ENCODE measurements around the gene TAF1A.

The TAF1A gene

GRCh38 chr1:222594789-222595188 lies 5.1 kb upstream of the TAF1A start:
- no peak for DNase-seq

- no peak for DNase-seq
Observed at GRCh38 chr1:222592171-222592570, 2.4 kb upstream of the TAF1A start.

DNA sequence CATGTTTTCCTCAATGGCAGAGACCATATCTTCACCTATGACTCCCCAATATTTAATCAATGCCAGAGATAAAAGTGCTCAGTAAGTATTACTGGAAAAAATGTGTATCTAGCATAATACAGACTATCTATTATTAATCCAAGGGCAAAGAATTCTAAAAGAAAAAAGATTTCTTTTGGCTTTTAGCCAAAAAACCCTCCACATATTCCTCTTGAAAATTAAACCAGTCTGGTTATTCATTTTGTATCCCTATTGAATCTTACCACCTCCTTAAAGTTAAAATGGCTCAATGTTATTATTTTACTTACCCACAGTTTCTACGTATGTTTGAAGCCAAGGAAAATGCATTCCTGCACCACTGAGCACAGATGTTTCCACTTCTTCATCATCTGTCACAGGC lies 1.6 kb downstream of the TAF1A start:
- no peak for DNase-seq

- no peak for DNase-seq
Observed at GRCh38 chr1:222586842-222587241, 2.9 kb downstream of the TAF1A start.

DNA sequence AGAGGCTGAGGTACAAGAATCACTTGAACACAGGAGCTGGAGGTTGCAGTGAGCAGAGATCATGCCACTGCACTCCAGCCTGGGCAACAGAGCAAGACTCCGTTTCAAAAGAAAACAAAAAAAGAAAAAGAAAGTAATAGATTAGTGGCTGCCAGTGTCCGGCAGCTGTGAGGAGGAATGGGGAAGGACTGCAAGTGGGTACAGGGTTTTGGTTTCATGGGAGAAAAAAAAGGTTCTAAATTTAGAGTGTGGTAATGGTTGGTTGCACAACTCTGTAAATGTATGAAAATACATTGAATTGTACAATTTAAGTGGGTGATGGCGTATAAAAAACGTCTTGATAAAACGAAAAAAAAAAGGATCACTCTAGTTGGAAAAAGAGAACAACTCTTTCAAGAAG lies 6.7 kb downstream of the TAF1A start:
- no peak for DNase-seq

DNA sequence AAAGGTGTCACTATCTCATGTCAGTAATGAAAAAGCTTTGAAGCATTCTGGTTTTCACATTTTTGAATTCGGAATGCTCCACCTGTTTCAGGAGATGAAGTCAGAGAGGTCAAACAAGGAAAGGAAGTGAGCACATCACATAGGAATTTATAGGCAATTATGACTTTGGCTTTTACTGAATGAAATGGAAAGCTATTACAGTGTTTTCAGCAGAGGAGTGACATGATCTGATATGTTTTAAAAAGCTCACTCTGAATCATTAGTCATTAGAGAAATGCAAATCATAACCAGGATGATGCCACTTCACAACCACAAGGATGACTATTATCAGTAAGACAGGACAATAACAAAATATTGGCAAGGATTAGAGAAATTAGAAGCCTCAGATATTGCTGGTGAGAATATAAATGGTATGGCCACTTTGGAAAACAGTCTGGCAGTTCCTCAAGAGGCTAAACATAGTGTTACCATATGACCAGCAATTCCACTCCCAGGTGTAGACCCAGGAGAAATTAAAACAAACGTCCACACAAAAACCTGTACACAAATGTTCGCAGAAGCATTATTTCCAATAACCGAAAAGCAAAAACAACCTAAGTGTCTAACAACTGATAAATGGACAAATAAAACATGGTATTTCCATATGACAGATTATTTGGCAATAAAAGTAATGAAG lies 7.5 kb downstream of the TAF1A start:
- DNase-seq = no peak

GRCh38 chr1:222579316-222579715 lies 10.4 kb downstream of the TAF1A start:
- no peak for DNase-seq

DNA sequence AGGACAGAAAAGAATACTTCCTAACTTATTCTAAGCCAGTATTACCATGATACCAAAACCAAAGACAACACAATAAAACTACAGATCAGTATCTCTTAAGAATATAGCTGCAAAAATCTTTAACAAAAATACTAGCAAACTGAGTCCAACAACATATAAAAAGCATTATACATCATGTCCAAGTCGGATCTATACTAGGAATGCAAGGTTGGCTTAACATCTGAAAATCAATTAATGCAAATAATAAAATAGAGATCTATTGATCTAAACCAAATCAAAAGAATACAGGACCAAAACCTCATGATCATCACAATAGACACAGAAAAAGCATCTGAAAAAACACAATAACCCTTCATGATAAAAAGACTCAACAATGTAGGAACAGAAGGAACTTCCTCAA lies 18.9 kb downstream of the TAF1A start:
- DNase-seq = no peak

GRCh38 chr1:222561656-222562055 lies 28.1 kb downstream of the TAF1A start:
- no peak for DNase-seq

DNA sequence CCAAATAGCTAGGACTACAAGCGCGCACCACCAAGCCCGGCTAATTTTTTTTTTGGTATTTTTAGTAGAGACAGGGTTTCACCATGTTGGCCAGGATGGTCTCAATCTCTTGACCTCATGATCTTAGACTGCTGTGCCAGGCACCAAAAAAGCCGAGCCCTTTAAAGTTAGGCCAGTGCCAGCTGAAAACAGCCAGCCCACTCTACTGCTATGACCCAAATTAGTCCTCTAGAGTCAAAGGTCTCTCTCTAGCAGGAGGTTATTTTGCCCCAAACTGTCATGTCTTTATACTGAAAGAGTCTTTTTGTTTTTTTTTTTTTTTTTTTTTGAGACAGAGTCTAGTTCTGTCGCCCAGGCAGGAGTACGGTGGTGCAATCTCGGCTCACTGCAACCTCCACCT lies 32.2 kb downstream of the TAF1A start:
- no peak for DNase-seq

DNA sequence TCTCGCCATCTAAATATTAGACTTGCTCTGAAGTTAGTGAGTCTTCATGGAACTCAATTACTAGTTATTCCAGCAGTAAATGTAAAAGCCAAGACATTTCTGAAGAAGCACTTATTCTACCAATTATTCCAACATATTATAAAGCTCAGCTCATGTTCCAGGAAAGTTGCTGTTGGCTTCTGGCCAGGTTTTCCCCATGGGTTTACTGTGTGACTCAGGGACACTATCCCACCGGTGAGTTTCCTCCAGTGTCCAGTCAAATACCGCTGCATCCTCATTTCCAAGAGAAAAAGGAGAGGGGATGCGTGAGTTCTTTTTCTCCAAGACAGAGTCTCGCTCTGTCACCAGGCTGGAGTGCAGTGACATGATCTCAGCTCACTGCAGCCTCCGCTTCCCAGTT lies 32.6 kb downstream of the TAF1A start:
- no peak for DNase-seq

DNA sequence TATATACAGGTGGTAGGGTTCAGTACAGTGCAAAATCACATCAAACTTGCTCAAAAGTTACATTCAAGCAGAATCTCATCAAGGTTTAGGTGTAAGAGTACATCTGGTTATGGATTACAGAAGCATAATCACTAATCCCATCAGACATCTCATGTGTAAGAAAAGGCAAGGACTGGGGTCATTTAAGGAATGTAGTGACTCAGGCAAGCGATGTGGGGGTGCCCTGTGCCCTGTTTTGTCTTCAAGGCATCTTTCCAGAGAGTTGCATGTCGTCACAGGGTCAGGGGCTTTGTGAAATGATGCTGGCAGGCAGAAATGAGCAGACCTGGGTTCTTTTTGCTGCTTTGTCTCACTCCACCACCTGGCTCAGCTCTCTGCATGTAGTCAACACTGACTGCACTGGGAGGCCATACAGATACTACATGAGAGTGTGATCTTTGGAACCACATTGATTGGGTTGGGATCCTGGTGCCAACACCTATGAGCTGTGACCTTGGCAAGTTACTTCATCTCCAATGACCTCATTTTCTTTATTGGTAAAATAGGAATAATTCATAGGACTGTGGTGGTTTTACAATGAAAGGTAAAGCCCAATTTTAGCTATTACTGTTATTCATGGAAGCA lies 33.6 kb downstream of the TAF1A start:
- no peak for DNase-seq

DNA sequence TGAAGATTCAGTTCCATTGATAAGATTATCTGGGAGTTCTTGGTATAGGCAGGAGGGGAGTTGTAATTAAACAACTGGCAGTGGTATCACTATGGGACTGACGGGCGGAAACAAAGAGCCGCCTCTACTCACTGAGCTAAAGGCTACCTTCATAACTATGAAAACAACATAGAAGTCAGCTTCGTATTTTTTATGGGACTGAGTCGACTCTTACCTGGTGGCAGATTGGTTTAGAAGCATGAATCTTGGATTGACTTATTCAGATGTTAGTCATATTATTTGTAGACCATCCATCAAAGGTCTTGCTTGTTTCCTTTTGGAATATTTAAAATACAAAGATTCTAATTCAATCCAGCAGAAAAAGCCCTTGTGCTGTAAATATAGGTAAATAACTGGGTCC lies 35.6 kb downstream of the TAF1A start:
- no peak for DNase-seq

DNA sequence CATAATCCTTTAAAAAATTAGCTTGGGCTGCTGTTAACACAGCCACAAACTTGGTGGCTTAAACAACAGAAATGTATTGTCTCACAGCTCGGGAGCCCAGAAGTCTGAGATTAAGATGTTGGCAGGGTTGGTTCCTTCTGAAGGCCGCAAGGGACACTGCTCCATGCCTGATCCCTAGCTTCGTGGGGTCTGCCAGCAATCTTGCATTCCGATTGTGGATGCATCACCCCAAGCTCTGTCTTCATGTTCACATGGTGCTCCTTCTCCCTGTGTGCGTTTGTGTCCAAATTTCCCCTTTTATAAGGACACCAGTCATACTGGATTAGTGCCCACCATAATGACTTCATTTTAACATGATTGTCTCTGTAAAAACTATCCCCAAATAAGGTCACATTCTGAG lies 36.9 kb downstream of the TAF1A start:
- DNase-seq = no peak

DNA sequence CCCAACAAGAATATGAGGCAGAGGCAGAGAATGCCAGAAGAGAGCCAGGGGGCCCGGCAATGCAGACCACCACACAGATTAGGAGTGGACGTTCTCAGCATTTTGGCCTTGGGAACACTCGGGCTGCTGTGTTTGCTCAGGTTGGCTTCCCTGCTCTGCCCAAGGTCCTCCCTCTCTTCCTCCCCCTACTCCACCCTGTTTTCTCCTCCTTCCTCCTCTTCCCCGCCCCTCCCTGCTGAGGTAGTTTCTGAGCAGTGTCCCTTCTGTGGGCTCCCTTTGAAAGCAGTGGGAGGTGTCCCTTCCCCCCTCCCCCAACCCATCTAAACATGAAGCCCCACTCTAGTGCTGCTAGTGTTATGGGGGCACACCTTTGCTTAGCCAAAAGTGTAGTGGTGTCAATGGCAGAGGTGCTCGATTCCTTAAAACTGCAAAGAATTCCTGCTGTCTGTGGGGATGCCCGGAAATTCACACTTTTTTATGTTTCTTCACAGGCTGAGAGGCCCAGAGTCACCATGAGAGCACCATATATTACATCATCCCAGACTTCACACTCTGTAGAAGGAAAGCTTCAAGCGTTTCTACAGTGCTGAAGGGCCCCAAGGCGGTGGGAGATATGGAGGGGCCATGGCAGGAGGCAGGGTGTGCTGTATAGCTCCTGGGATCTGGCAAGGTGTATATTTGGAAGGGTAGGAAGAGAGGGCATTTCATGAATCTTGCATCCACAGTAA lies 41.6 kb downstream of the TAF1A start, which contains the start of gene HHIPL2:
Gene HHIPL2, minus strand, starts transcription at position 161 of the 728 bp plus-strand sequence. Its CDS starts 60 bp downstream, at position 101.
- no peak for DNase-seq

- DNase-seq = no peak
Observed at GRCh38 chr1:222547260-222547614, 42.5 kb downstream of the TAF1A start.

DNA sequence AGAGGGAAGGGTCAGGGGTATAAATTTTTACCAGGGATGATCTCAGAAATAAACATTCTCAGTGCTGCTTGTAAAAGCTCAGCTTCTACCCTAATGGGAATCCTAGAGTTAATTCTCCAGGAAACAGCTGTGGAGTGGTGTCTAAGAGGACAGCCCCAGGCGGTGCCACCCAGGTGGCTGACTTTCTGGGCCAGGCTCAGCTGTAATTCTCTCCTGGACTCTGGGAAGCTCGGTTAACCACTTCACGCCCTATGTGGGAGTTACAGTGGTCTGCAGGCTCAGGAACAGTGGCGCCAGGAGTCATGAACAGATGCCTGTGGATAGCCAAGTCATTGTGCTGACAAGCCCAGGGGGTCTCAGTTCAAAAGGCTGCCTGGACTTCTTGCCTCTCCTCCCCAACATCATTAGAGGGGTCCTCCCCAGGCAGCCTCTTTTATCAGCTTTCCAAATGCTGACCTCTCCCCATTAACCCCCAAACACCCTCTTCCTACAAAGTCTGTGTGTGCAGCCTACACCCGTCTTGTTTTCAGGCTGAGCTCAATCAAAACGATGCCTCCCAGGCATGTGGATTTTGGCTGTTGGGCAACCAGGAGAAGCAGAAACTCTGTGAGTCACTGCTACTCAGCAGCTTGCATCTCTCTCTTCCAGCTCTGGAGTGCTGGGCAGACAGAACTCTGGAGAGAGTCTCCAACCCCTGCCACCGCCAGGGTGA lies 43.0 kb downstream of the TAF1A start:
- DNase-seq = no peak

- no peak for DNase-seq
Observed at GRCh38 chr1:222546091-222546490, 43.6 kb downstream of the TAF1A start.

- no peak for DNase-seq
Observed at GRCh38 chr1:222543817-222544216, 45.9 kb downstream of the TAF1A start.

GRCh38 chr1:222540598-222540995 lies 49.1 kb downstream of the TAF1A start:
- no peak for DNase-seq

DNA sequence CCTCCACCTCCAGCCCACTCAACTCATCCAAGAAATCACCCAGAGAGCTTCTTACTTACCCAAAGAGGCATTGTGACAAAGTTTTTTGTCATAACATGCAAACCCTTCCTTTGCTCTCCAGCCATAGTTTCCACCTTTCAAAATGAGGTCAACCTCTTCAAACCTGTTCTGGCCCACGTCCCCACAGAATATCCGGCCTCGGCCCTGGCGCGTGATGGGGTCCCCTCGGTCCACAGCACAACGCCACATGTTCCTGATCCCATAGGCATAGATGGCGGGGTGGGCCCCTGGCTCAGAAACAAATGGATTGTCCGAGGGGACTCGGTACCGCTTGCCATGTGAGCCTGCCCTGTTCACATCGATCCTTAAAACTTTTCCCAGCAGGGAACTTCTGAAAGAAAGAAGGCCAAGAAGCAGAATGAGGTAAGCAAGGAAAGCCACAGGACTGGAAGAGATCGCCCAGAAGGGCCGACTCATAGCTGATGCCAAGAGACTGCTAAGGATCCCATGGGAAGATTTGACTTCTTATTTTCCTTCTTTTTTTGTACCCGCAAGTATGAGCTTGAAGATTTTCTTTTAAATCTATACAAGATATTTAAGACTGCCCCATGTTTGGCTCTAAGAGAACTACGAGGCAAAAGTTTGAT lies 49.7 kb downstream of the TAF1A start:
- no peak for DNase-seq

DNA sequence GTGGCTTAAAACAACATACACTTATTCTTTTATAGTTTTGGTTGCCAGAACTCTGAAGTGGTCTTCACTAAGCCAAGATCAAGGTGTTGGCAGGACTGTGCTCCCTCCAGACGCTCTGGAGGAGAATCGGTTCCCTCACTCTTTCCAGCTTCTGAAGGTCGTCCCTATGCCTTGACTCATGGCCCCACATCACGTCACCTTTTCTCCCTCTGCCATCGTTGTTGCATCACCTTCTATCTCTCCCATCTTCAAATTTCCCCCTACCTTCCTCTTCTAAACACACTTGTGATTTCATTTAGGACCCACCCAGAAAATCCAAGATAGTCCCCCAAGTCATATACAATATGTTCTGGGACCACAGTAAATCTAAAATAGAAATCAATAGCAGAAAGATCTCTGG lies 54.3 kb downstream of the TAF1A start:
- DNase-seq = no peak

GRCh38 chr1:222530852-222531251 lies 58.9 kb downstream of the TAF1A start:
- no peak for DNase-seq

All from T-helper 2 cell (primary cell).